ENCODE data around the gene TOGARAM1.

DNA sequence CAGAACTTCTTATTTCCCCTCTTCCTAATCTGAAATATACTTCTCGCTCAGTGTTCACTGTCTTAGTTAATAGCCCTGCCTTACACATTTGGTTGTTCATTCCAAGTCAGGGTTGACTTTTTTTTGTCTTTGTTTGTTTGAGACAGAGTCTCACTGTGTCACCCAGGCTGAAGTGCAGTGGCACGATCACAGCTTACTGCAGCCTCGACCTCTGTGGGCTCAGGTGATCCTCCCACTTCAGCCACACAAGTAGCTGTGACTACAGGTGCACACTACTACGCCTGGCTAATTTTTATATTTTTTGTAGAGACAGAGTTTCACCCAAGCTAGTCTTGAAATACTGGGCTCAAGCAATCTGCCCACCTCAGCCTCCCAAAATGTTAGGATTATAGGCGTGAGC is 79.7 kb downstream of the TOGARAM1 start:
- TF ChIP-seq SUZ12 (IDR thresholded peaks at IDR 0.05) (no peak), SP1 (IDR thresholded peaks at IDR 0.05) (no peak), CTBP1 (IDR thresholded peaks at IDR 0.05; ENCODE audit: borderline replicate concordance) (no peak), FOXK2 (IDR thresholded peaks at IDR 0.05) (no peak), NFRKB (IDR thresholded peaks at IDR 0.05) (no peak), LEF1 (IDR thresholded peaks at IDR 0.05; ENCODE audit: borderline replicate concordance) (no peak), HDGF (IDR thresholded peaks at IDR 0.05; ENCODE audit: borderline replicate concordance) (no peak), TARDBP (IDR thresholded peaks at IDR 0.05) (no peak)
